Liver (tissue), 9 donors: ENCODE measurements around the gene TBCB. TPM values are rescaled to one million over a fixed set of nuclear protein-coding genes. Genes with fewer than 3 reads are reported as not detected.

Experiments used
- DNase-seq: peaks from one replicate; pipeline ENCODE4 v3.0.0-alpha.2; 2017; ENCODE audit warnings: low spot score
- H3K27ac ChIP-seq, 2 donors: one replicate each; pipeline ENCODE4 v1.7.0; 2013; ENCODE audit warnings: inconsistent platforms in 2 of 2, low read length in 2 of 2, control low read depth in 1 of 2, low read depth in 1 of 2, mild to moderate bottlenecking in 1 of 2
- H3K27me3 ChIP-seq, 4 donors: one replicate each; pipeline versions ENCODE4 v1.6.1 to v1.7.0; 2013; ENCODE audit warnings: low read length in 3 of 4, inconsistent platforms in 1 of 4, mild to moderate bottlenecking in 1 of 4, moderate library complexity in 1 of 4; ENCODE audit not compliant: control insufficient read depth in 4 of 4, insufficient read depth in 4 of 4
- H3K36me3 ChIP-seq, 4 donors: one replicate each; pipeline versions ENCODE4 v1.6.1 to v1.7.0; 2013; ENCODE audit warnings: low read length in 3 of 4, mild to moderate bottlenecking in 3 of 4, low read depth in 1 of 4, moderate library complexity in 1 of 4; ENCODE audit not compliant: control insufficient read depth in 4 of 4, insufficient read depth in 3 of 4
- H3K4me1 ChIP-seq, 4 donors: one replicate each; pipeline versions ENCODE4 v1.6.1 to v1.7.0; 2013; ENCODE audit warnings: low read length in 3 of 4, mild to moderate bottlenecking in 3 of 4, moderate library complexity in 1 of 4; ENCODE audit not compliant: control insufficient read depth in 4 of 4, insufficient read depth in 4 of 4
- H3K4me3 ChIP-seq, 3 donors: one replicate each; pipeline versions ENCODE4 v1.6.1 to v1.7.0; 2013; ENCODE audit warnings: low read length in 3 of 3, control low read depth in 1 of 3, low read depth in 1 of 3, mild to moderate bottlenecking in 1 of 3
- H3K9ac ChIP-seq, 2 donors: one replicate each; pipeline ENCODE4 v1.7.0; 2013; ENCODE audit warnings: low read length in 2 of 2, mild to moderate bottlenecking in 2 of 2, moderate library complexity in 2 of 2, control low read depth in 1 of 2, low read depth in 1 of 2
- H3K9me3 ChIP-seq, 4 donors: one replicate each; pipeline versions ENCODE4 v1.6.1 to v1.7.0; 2013; ENCODE audit warnings: low read length in 3 of 4; ENCODE audit not compliant: control insufficient read depth in 4 of 4
- FOXA1 ChIP-seq: IDR thresholded peaks from 2 replicates; pipeline ENCODE4 v1.6.1; 2016; ENCODE audit warnings: antibody characterized with exemption
- GABPA ChIP-seq, 2 donors: IDR thresholded peaks in 1 of 2; conservative IDR thresholded peaks in 1 of 2; 2 replicates each; pipeline ENCODE4 v1.6.1; 2016; ENCODE audit warnings: antibody characterized with exemption in 2 of 2, mild to moderate bottlenecking in 1 of 2, moderate library complexity in 1 of 2
- HNF4A ChIP-seq, 2 donors: conservative IDR thresholded peaks; 2 replicates each; pipeline ENCODE4 v1.6.1; 2016; ENCODE audit warnings: antibody characterized with exemption in 2 of 2, mild to moderate bottlenecking in 2 of 2
- HNF4G ChIP-seq: IDR thresholded peaks from 2 replicates; pipeline ENCODE4 v1.6.1; 2016; ENCODE audit warnings: antibody characterized with exemption
- JUND ChIP-seq, 2 donors: IDR thresholded peaks; 2 replicates each; pipeline ENCODE4 v1.6.1; 2016; ENCODE audit warnings: antibody characterized with exemption in 2 of 2
- NR2F2 ChIP-seq: IDR thresholded peaks from 2 replicates; pipeline ENCODE4 v1.6.1; 2016; ENCODE audit warnings: antibody characterized with exemption
- SP1 ChIP-seq: IDR thresholded peaks from 2 replicates; pipeline ENCODE4 v1.6.1; 2018; ENCODE audit warnings: antibody characterized with exemption, mild to moderate bottlenecking
- TAF1 ChIP-seq: conservative IDR thresholded peaks from 2 replicates; pipeline ENCODE4 v1.6.1; 2016; ENCODE audit warnings: antibody characterized with exemption, mild to moderate bottlenecking
- YY1 ChIP-seq: IDR thresholded peaks from 2 replicates; pipeline ENCODE4 v1.6.1; 2016; ENCODE audit warnings: antibody characterized with exemption, mild to moderate bottlenecking
- WGBS: extraction: QIAGEN DNeasy Blood & Tissue Kit; methylation state at CpG from one replicate; pipeline ENCODE4 v1.1.7; 2013; 5-methylcytosine and 5-hydroxymethylcytosine counted together
- polyA plus RNA-seq, 2 donors: library from polyadenylated mRNA; stranded (reverse) in 1 of 2; unstranded in 1 of 2; fragments of 200-250 nt in 1 of 2; fragments of >200 nt in 1 of 2; fragmentation: Nextera tagmentation in 1 of 2; extraction: Ambion mirVana in 1 of 2; gene quantifications; one replicate each; pipeline versions ENCODE4 v1.2.1 to v1.2.3, GENCODE V29; 2013 to 2015
- total RNA-seq, 2 donors: library from RNA; depleted of rRNA; stranded (reverse); fragments of >200 nt; gene quantifications; one replicate each; pipeline ENCODE4 v1.2.3, GENCODE V29; 2014
- TF ChIP-seq, protein P1 (sequence below): IDR thresholded peaks from 2 replicates; pipeline ENCODE4 v1.6.1; 2016; ENCODE audit warnings: antibody characterized with exemption
- TF ChIP-seq, protein P2 (sequence below): IDR thresholded peaks from 2 replicates; pipeline ENCODE4 v1.6.1; 2016; ENCODE audit warnings: antibody characterized with exemption
- TF ChIP-seq, protein P3 (sequence below): fragments of 150-350 bp; IDR thresholded peaks from 2 replicates; pipeline ENCODE4 v1.5.1; 2017; ENCODE audit warnings: improper control_type of control experiment, low read depth, low read length; ENCODE audit not compliant: missing input control
- TF ChIP-seq, protein P4 (sequence below): IDR thresholded peaks from 2 replicates; pipeline ENCODE4 v1.6.1; 2016; ENCODE audit warnings: antibody characterized with exemption
- donor health status: healthy.
- donor health status: healthy.
- donor health status: healthy.
- donor health status: healthy.
- donor health status: healthy.

Gene TBCB
- total and polyA plus RNA-seq, 4 donors = 29.8 to 61.3 (median 39.8) TPM

DNA sequence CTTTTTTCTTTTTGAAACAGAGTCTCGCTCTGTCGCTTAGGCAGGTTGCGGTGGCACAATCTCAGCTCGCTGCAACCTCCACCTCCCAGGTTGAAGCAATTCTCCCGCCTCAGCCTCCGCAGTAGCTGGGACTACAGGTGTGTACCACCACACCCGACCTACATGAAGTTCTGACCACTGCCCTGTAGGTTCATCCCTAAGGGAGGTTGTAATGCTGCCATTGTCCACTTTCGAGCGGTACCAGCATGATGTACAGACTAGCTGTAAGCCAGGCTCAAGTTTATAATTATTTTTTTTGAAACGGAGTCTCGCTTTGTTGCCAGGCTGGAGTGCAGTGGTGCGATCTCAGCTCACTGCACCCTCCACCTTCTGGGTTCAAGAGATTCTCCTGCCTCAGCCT lies 48.5 kb downstream of the TBCB start:
- DNase-seq = no peak

DNA sequence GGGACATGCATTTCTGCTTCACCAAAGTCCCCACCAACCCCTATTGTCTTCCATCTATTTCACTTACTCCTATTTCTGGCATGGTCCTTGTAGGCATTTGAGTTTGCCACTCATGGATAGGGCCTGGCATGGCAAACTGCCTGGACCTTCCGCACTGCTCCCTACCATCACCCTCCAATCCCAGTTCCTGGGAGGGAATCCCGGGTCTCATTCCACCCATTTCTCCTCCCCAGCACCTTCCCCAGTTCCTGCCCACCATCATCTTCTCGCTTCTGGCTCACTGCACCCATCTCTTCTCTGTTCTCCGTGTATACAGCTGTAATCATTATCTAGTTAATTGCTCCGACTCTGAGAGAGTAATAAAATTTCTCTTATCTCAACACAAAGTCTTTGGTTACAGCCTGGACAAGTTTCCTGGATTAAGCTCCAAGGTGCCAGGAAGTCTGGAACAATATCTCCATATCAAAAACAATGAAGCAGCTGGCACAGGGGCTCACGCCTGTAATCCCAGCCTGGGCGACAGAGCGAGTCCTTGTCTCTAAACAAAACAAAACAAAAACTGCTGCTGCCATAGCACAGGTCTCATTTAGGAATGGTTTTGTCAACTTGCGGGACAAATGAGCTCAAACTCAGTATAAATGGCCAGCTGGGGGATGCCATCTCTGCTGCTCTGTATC lies 54.0 kb downstream of the TBCB start:
- no peak overlapping the region for H3K4me3 ChIP-seq
- no peak overlapping the region for H3K27ac ChIP-seq
- DNase-seq = no peak

More for the DNA sequence above, 48.5 kb downstream of the TBCB start:
- TF ChIP-seq, protein P1, sequence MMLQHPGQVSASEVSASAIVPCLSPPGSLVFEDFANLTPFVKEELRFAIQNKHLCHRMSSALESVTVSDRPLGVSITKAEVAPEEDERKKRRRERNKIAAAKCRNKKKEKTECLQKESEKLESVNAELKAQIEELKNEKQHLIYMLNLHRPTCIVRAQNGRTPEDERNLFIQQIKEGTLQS = no peak
- TF ChIP-seq SP1 (no peak), NR2F2 (no peak), YY1 (no peak), FOXA1 (no peak), HNF4G (no peak)
- TF ChIP-seq, protein P2, sequence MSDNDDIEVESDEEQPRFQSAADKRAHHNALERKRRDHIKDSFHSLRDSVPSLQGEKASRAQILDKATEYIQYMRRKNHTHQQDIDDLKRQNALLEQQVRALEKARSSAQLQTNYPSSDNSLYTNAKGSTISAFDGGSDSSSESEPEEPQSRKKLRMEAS = no peak
- TF ChIP-seq, protein P3, sequence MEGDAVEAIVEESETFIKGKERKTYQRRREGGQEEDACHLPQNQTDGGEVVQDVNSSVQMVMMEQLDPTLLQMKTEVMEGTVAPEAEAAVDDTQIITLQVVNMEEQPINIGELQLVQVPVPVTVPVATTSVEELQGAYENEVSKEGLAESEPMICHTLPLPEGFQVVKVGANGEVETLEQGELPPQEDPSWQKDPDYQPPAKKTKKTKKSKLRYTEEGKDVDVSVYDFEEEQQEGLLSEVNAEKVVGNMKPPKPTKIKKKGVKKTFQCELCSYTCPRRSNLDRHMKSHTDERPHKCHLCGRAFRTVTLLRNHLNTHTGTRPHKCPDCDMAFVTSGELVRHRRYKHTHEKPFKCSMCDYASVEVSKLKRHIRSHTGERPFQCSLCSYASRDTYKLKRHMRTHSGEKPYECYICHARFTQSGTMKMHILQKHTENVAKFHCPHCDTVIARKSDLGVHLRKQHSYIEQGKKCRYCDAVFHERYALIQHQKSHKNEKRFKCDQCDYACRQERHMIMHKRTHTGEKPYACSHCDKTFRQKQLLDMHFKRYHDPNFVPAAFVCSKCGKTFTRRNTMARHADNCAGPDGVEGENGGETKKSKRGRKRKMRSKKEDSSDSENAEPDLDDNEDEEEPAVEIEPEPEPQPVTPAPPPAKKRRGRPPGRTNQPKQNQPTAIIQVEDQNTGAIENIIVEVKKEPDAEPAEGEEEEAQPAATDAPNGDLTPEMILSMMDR = no peak
- Histone ChIP-seq H3K4me3 (no peak overlapping the region), H3K4me1 (no peaks in the 10 kb centered on the region), H3K27me3 (no peaks in the 10 kb centered on the region), H3K9ac (no peak overlapping the region), H3K36me3 (peaks cover 0 to 2% (median 0%) of the 10 kb centered on the region in 4 donors), H3K27ac (no peak overlapping the region), H3K9me3 (no peaks in the 10 kb centered on the region)
- 98% methylated on average over 12 of the region's 12 CpGs for WGBS

More for the DNA sequence above, 54.0 kb downstream of the TBCB start:
- TF ChIP-seq FOXA1 = no peak
- TF ChIP-seq, protein P2 = no peak
- TF ChIP-seq, protein P4, sequence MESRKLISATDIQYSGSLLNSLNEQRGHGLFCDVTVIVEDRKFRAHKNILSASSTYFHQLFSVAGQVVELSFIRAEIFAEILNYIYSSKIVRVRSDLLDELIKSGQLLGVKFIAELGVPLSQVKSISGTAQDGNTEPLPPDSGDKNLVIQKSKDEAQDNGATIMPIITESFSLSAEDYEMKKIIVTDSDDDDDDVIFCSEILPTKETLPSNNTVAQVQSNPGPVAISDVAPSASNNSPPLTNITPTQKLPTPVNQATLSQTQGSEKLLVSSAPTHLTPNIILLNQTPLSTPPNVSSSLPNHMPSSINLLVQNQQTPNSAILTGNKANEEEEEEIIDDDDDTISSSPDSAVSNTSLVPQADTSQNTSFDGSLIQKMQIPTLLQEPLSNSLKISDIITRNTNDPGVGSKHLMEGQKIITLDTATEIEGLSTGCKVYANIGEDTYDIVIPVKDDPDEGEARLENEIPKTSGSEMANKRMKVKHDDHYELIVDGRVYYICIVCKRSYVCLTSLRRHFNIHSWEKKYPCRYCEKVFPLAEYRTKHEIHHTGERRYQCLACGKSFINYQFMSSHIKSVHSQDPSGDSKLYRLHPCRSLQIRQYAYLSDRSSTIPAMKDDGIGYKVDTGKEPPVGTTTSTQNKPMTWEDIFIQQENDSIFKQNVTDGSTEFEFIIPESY = no peak
- no peak for TF ChIP-seq YY1
- no peak for TF ChIP-seq HNF4A (conservative IDR thresholded peaks at IDR 0.05)
- no peak for TF ChIP-seq TAF1
- no peak for TF ChIP-seq NR2F2
- TF ChIP-seq, protein P1 = no peak
- no peak for TF ChIP-seq HNF4G
- TF ChIP-seq SP1 = no peak
- no peak for TF ChIP-seq JUND (IDR thresholded peaks at IDR 0.05)
- no peak for TF ChIP-seq GABPA (IDR thresholded peaks at IDR 0.05 in 1 of 2, conservative IDR thresholded peaks at IDR 0.05 in 1 of 2)
- no peaks in the 10 kb centered on the region for H3K9me3 ChIP-seq
- H3K36me3 ChIP-seq = no peaks in the 10 kb centered on the region
- H3K9ac ChIP-seq = no peak overlapping the region
- H3K27me3 ChIP-seq = no peaks in the 10 kb centered on the region
- 72% methylated on average over 9 of the region's 9 CpGs for WGBS
- peaks cover 0 to 2% (median 0%) of the 10 kb centered on the region in 4 donors for H3K4me1 ChIP-seq
